ENCODE results near the gene IQGAP2.

The IQGAP2 gene

DNA sequence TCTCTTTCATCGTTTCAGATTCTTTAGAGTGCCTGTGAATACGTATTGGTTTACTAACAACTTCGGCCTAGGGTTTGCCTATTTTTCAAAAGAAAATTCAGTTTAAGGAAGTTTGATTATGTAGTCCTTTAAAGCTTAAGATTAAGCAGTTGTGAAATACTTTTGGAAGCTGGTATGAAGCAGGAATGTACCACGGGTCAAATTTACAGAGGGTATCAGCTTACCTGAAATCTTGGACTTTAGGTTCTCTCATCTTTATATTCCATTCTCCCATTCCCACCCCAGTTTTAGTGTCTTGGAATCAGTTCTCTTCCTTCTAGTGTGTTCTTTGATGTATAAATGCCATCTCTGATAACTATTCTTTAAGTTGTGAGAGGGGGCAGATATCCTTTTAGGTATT is 53.2 kb downstream of the IQGAP2 start:
- DNase-seq = no peak

GRCh38 chr5:76457674-76458485 is 54.8 kb downstream of the IQGAP2 start:
- DNase-seq = no peak

DNA sequence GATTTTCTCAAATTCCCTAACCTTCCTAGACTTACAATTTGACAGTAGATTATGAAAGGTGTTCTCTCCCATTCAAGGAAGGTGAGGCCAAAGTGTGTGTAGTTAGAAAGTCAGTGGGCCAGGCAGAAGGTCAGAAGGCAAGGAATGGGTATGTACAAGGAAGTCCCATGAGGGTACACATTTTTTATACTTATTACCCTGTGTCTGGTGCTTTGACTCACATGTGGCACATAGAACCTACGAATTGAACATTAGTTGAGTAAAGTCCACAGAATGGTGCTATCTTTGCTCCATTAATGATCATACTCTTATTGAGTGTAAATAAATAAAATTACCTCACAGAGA is 55.4 kb downstream of the IQGAP2 start:
- DNase-seq = no peak

GRCh38 chr5:76460104-76460503 is 57.0 kb downstream of the IQGAP2 start:
- DNase-seq = no peak

DNA sequence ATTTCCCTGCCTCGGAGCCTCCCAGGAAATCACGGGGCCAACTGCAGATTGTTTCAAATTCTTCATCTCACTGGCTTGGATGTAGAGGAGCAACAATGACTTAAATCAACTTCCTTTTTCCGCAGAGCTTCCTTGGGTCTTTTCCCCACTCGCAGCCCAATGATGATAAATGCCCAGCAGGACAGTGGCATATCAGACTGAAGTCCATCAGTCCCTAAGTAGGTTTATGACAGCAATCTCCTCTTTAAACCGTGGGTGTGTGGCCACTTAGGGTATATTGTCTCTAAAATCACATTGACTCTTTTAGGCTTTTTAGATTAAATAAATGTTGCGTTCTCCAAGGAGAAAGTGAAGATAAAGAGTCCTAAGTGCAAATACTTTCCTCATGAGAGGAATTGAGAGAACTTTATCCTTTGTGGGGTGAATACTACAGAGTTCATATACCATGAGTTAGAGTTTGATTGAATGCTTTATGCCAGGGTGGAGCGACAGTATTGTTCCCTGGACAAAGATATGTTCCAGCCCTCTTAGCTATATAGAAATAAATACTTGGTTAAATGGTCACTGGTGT is 59.1 kb downstream of the IQGAP2 start:
- DNase-seq = no peak

DNA sequence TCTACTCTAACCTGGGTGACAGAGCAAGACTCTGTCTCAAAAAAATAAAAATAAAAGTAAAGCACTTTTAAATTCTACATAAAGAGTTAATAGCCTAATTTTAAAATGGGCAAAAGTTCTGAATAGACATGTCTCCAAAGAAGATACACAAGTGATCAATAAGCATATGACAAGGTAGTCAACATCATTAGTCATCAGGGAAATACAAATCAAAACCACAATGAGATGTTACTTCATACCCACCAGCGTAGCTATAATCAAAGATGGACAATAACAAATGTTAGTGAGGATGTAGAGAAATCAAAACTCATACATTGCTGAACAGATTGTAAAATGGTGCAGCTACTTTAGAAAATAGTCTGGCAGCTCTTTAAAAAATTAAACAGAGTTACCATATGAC is 64.1 kb downstream of the IQGAP2 start:
- no peak for DNase-seq

GRCh38 chr5:76468635-76469425 is 65.7 kb downstream of the IQGAP2 start:
- DNase-seq = no peak

DNA sequence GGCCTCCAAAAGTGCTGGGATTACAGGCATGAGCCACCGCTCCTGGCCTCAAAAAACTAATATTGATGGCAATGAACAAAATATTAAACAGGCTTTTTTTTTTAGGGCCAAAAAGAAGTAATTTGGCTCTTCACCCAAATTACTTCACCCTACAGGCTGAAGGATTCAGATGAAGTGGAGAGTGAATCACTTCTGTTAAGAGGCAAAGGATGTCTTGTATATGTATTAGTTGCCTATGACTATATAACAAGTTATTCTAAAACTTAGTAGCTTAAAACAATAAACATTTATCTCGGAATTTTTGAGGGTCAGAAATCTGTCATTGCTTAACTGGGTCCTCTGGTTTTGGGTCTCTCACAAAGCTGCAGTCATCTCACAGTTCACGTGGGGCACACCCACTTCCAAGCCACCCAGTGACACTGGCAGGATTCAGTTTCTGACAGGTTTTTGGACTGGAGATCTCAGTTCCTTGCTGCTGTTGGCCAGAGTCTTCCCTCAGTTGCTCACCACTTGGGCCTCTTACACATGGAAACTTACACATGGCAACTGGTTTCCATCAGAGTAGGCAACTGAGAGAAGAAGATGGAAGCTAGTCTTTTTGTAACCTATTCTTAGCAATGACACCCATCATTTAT is 66.7 kb downstream of the IQGAP2 start:
- no peak for DNase-seq

GRCh38 chr5:76470976-76471375 is 67.9 kb downstream of the IQGAP2 start:
- no peak for DNase-seq

GRCh38 chr5:76471406-76471805 is 68.3 kb downstream of the IQGAP2 start:
- DNase-seq = no peak

- DNase-seq = no peak
These were observed 68.9 kb downstream of the IQGAP2 start for GRCh38 chr5:76471987-76472334.

DNA sequence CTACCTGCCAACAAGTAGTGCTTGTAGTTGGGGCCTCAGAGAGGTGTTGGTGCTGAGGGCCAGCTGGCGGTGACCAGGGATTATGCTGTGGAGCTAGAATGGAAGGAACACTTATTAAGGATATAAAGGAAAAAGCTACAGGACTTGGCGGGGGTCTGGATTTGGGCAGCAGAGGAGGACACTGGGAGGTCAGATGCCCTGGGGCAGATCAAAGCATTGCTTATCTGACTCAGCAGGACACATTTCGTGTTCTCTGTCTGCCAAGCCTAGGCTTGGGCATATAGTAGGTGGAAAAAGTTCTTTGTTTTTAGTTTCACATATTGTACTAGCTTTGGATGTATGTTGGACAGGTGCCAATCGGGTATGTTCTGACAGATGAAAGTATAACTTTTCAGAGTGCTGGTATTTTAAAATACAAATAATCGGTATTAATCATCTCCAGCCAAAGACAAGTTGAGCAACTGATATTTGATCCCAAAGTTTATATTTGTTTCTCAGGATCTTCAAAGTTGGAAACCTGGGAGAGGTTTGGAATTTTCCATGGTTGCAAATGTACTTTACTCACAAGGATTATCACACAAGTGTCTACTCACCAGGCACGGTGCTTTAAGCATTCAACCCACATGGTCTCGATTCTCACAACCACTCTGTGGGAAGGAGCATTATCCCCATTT is 69.4 kb downstream of the IQGAP2 start:
- peak; percentile 24 for DNase-seq

GRCh38 chr5:76473009-76473336 is 69.9 kb downstream of the IQGAP2 start:
- DNase-seq = no peak

DNA sequence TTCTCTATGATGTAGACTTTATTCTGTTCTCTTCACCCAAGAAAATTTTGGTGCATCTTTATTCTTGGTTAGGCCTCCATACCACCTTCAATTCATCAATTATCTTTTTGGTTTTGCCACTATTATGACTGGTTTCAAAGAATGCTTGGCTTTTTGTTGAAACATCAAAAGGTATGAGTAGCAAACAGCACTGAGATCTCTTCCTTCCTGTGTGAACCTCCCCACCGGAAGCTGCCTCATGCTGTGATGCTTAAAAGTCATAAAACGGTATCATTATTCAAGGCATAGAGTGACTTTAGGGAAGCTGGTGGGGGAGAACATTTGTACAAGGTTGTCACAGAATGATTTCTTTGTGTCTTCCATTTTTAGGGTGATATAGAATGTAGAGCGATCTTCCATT is 70.6 kb downstream of the IQGAP2 start:
- peak; percentile 58 for DNase-seq

GRCh38 chr5:76474377-76474776 is 71.3 kb downstream of the IQGAP2 start:
- no peak for DNase-seq

DNA sequence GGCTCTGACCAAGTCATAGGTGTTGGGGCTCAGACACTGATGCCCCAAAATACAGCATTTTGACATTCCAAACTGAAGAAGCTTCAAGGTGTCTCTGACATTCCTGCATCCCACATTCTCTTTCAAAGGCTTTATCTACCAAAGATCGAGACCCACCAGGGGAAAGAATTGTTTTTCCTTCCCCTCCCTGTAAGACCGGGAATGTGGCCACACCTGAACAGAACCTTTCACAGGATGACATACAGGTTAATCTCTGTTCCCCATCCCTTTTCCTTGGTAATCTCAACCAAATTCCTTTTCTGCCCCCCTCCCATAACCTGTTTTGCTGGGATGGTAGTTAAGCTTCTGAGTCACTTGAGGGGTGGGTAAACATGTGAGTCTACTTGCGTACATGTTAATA is 72.3 kb downstream of the IQGAP2 start:
- DNase-seq = no peak

- no peak for DNase-seq
These were observed 72.9 kb downstream of the IQGAP2 start for GRCh38 chr5:76475936-76476335.

DNA sequence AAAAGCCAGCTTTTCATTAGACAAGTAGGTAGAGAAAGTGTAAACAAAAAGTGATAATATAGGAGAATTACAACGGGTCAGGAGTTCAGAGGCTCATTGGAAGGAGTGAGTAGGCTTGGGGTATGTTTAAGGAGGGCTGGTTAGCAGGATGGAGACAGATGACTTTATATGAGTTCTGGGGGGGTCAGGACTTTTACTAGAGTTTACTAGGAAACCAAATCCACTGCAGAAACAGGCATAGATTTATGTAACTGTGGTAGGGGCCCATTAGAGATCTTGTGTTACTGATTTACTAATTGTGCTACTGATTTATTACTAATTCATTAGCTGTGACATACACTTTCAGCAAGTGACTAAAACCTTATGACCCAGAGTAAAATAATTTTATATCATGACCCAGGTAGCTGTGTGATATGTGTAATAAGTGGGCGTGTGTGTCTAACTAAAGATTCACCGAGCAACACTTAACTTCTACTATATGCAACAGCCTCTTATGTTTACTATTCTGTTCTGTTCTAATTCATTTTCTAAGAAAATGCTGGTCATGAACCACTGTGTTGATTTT is 73.5 kb downstream of the IQGAP2 start:
- DNase-seq = no peak

- no peak for DNase-seq
These were observed 74.0 kb downstream of the IQGAP2 start for GRCh38 chr5:76477061-76477460.

DNA sequence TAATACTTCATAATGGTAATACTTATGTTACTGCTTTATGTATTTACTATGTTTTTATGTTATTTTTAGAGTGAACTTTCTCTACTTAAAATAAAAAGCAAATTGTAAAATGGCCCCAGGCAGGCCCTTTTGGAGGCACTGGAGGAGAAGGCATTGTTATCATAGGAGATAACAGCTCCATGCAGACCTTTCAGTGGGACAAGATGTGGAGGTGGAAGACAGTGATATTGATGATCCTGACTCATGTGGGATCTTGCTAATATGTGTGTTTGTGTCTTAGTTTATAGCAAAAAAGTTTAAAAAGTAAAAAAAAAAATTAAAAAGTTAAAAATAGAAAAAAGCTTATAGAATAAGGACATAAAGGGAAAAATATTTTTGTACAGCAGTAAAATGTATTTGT is 74.5 kb downstream of the IQGAP2 start:
- DNase-seq = no peak

- no peak for DNase-seq
These were observed 76.2 kb downstream of the IQGAP2 start for GRCh38 chr5:76479281-76479680.

- DNase-seq = no peak
These were observed 77.0 kb downstream of the IQGAP2 start for GRCh38 chr5:76479973-76480667.
